Measurements from ENCODE around the gene KAZALD1. TPM values are rescaled to one million over a fixed set of nuclear protein-coding genes. Genes with fewer than 3 reads are reported as not detected.

The KAZALD1 gene
- polyA plus RNA-seq, 2 of the 4 experiments (the other 2 are of a cell fraction), result 4.3 to 4.5 TPM

DNA sequence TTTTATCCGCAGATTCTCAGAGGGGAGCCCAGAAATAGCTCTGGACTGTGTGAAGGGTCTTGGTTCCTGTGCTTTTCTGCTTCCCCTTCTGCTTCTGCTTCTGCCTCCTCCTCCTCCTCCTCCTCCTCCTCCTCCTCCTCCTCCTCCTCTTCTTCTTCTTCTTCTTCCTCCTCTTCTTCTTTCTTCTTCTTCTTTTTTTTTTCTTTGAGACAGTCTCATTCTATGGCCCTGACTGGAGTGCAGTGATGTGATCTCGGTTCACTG lies 42.4 kb upstream of the KAZALD1 start (continued):
- TF ChIP-seq FOSL2 (IDR thresholded peaks at IDR 0.05), result no peak
- TF ChIP-seq FOSL2 (CRISPR knock-in tag; IDR thresholded peaks at IDR 0.05), result no peak

- ATAC-seq (no peak), FAIRE-seq (no peak), DNase-seq (ENCODE audit: low read depth in 1 of 2, low spot score in 1 of 2) (no peak)
- 80% methylated on average over 10 of the region's 10 CpGs for WGBS (ENCODE audit: missing lambda C conversion rate)
- H3K9me3 ChIP-seq, result no peaks in the 10 kb centered on the region
- H3K4me3 ChIP-seq, result no peak overlapping the region
- ChIA-PET CTCF (interaction anchor here (7.2 to 59.3 kb wide), 4 partner anchors 13 to 56 kb away, joined by 145 to 2364 read pairs (median 490); partner anchors contain the start of genes KAZALD1, LZTS2, MRPL43 and PDZD7), POLR2A (no interaction called here)
- H3K27ac ChIP-seq, result no peak overlapping the region
- H3K4me2 ChIP-seq, result no peak overlapping the region
- TF ChIP-seq POLR2A (IDR thresholded peaks at IDR 0.05; ENCODE audit: low read length), result no peak
- peaks cover 4% of the 10 kb centered on the region; the same call in 1 of the 3 replicates for H3K4me1 ChIP-seq
Observed at GRCh38 chr10:101020427-101021075, 41.2 kb upstream of the KAZALD1 start.

DNA sequence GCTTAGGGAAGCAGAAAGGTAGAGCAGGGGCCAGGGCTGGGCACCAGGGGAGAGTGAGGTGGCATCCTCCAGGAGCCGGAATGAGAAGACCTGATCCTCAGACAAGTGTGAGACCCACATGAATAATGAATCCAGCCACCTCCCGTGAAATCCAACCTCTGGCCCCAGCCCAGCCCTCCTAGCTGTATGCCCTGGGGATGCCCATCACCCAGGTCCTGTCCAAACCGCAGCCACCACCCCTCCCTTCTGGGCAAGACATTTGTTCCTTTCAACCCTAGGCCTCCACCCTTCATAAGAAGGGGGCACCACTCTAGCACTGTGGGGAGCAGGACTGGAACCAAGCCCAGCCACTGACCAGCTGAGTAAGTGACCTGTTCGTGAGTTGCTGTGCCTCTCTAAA lies 40.5 kb upstream of the KAZALD1 start:
- ATAC-seq (no peak), DNase-seq (ENCODE audit: low read depth in 1 of 2, low spot score in 1 of 2) (no peak), FAIRE-seq (no peak)
- 78% methylated on average over 4 of the region's 4 CpGs for WGBS (ENCODE audit: missing lambda C conversion rate)
- peaks cover 4% of the 10 kb centered on the region; the same call in 1 of the 3 replicates for H3K4me1 ChIP-seq
- ChIA-PET CTCF (interaction anchor here (16.1 to 59.3 kb wide), 2 partner anchors 26 to 56 kb away, joined by 145 to 2364 read pairs; partner anchors contain the start of genes KAZALD1 and LZTS2), POLR2A (no interaction called here)
- no peak overlapping the region for H3K27ac ChIP-seq
- no peak for TF ChIP-seq RARB (CRISPR knock-in tag; IDR thresholded peaks at IDR 0.05)
- TF ChIP-seq KDM5A (IDR thresholded peaks at IDR 0.05), result no peak
- TF ChIP-seq, protein P1, sequence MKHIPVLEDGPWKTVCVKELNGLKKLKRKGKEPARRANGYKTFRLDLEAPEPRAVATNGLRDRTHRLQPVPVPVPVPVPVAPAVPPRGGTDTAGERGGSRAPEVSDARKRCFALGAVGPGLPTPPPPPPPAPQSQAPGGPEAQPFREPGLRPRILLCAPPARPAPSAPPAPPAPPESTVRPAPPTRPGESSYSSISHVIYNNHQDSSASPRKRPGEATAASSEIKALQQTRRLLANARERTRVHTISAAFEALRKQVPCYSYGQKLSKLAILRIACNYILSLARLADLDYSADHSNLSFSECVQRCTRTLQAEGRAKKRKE (CRISPR knock-in tag; IDR thresholded peaks at IDR 0.05; ENCODE audit: low read depth), result no peak
- no peak for TF ChIP-seq HOXB13 (CRISPR knock-in tag; IDR thresholded peaks at IDR 0.05; ENCODE audit: low read depth)
- no peak for TF ChIP-seq GATA3 (IDR thresholded peaks at IDR 0.05; ENCODE audit: borderline replicate concordance)
- TF ChIP-seq TP53 (CRISPR knock-in tag; IDR thresholded peaks at IDR 0.05), result no peak
- no peak for TF ChIP-seq TFCP2L1 (CRISPR knock-in tag; IDR thresholded peaks at IDR 0.05)
- no peak for TF ChIP-seq NPAS2 (CRISPR knock-in tag; IDR thresholded peaks at IDR 0.05; ENCODE audit: borderline replicate concordance)
- TF ChIP-seq KDM1A (IDR thresholded peaks at IDR 0.05; ENCODE audit: low read depth), result no peak
- TF ChIP-seq, protein P2, sequence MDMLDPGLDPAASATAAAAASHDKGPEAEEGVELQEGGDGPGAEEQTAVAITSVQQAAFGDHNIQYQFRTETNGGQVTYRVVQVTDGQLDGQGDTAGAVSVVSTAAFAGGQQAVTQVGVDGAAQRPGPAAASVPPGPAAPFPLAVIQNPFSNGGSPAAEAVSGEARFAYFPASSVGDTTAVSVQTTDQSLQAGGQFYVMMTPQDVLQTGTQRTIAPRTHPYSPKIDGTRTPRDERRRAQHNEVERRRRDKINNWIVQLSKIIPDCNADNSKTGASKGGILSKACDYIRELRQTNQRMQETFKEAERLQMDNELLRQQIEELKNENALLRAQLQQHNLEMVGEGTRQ (IDR thresholded peaks at IDR 0.05), result no peak
- H3K9me3 ChIP-seq, result no peaks in the 10 kb centered on the region
- H3K4me3 ChIP-seq, result no peak overlapping the region
- H3K4me2 ChIP-seq, result no peak overlapping the region

GRCh38 chr10:101021692-101022251 lies 40.0 kb upstream of the KAZALD1 start:
- TF ChIP-seq E2F6 (IDR thresholded peaks at IDR 0.05; ENCODE audit: borderline replicate concordance, low read depth), result no peak
- TF ChIP-seq POLR2A (IDR thresholded peaks at IDR 0.05; ENCODE audit: low read length), result no peak
- TF ChIP-seq CEBPB (IDR thresholded peaks at IDR 0.05), result no peak
- TF ChIP-seq TP53 (CRISPR knock-in tag; IDR thresholded peaks at IDR 0.05), result no peak
- no peak for TF ChIP-seq ZFP36 (IDR thresholded peaks at IDR 0.05; ENCODE audit: borderline replicate concordance, partially characterized antibody)
- no peak for TF ChIP-seq SMC3 (IDR thresholded peaks at IDR 0.05)
- TF ChIP-seq CTCF (IDR thresholded peaks at IDR 0.05), result no peak
- no peak for TF ChIP-seq HOXB13 (CRISPR knock-in tag; IDR thresholded peaks at IDR 0.05; ENCODE audit: low read depth)
- no peak for TF ChIP-seq FOSB (CRISPR knock-in tag; IDR thresholded peaks at IDR 0.05)
- TF ChIP-seq, protein P3, sequence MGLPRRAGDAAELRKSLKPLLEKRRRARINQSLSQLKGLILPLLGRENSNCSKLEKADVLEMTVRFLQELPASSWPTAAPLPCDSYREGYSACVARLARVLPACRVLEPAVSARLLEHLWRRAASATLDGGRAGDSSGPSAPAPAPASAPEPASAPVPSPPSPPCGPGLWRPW (IDR thresholded peaks at IDR 0.05), result no peak
- TF ChIP-seq, protein P2 (IDR thresholded peaks at IDR 0.05), result no peak
- no peak for TF ChIP-seq KDM5A (IDR thresholded peaks at IDR 0.05)
- TF ChIP-seq EP300 (IDR thresholded peaks at IDR 0.05), result no peak
- TF ChIP-seq, protein P4, sequence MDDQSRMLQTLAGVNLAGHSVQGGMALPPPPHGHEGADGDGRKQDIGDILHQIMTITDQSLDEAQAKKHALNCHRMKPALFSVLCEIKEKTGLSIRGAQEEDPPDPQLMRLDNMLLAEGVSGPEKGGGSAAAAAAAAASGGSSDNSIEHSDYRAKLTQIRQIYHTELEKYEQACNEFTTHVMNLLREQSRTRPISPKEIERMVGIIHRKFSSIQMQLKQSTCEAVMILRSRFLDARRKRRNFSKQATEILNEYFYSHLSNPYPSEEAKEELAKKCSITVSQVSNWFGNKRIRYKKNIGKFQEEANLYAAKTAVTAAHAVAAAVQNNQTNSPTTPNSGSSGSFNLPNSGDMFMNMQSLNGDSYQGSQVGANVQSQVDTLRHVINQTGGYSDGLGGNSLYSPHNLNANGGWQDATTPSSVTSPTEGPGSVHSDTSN (IDR thresholded peaks at IDR 0.05), result no peak
- TF ChIP-seq ZC3H11A (IDR thresholded peaks at IDR 0.05), result no peak
- no peak overlapping the region for H3K4me3 ChIP-seq
- no peak for ATAC-seq
- no peak for FAIRE-seq
- peaks cover 4% of the 10 kb centered on the region; the same call in 1 of the 3 replicates for H3K4me1 ChIP-seq
- no peak for DNase-seq (ENCODE audit: low read depth in 1 of 2, low spot score in 1 of 2)
- 73% methylated on average over 10 of the region's 11 CpGs for whole genome bisulfite sequencing (ENCODE audit: missing lambda C conversion rate)
- H3K9me3 ChIP-seq, result no peaks in the 10 kb centered on the region
- ChIA-PET CTCF (interaction anchor here (16.1 to 59.3 kb wide), 3 partner anchors 5 to 55 kb away, joined by 145 to 2364 read pairs (median 373); partner anchors contain the start of genes KAZALD1 and LZTS2), POLR2A (no interaction called here)
- H3K27ac ChIP-seq, result no peak overlapping the region
- H3K4me2 ChIP-seq, result no peak overlapping the region
